GM19328 (cell line): ENCODE results near the gene GOLGB1.
"Not testable (repeated sequence)": the region's sequence is repeated elsewhere in the genome, so short reads cannot be mapped to it uniquely, and the experiment has no call there.

ENCODE experiments used
- ATAC-seq: cut with Tn5 transposase; IDR thresholded peaks from one replicate; pipeline ENCODE4 v1.9.1; 2021; ENCODE audit warnings: mild to moderate bottlenecking, moderate library complexity; ENCODE audit not compliant: unreplicated experiment

GOLGB1 gene, protein sequence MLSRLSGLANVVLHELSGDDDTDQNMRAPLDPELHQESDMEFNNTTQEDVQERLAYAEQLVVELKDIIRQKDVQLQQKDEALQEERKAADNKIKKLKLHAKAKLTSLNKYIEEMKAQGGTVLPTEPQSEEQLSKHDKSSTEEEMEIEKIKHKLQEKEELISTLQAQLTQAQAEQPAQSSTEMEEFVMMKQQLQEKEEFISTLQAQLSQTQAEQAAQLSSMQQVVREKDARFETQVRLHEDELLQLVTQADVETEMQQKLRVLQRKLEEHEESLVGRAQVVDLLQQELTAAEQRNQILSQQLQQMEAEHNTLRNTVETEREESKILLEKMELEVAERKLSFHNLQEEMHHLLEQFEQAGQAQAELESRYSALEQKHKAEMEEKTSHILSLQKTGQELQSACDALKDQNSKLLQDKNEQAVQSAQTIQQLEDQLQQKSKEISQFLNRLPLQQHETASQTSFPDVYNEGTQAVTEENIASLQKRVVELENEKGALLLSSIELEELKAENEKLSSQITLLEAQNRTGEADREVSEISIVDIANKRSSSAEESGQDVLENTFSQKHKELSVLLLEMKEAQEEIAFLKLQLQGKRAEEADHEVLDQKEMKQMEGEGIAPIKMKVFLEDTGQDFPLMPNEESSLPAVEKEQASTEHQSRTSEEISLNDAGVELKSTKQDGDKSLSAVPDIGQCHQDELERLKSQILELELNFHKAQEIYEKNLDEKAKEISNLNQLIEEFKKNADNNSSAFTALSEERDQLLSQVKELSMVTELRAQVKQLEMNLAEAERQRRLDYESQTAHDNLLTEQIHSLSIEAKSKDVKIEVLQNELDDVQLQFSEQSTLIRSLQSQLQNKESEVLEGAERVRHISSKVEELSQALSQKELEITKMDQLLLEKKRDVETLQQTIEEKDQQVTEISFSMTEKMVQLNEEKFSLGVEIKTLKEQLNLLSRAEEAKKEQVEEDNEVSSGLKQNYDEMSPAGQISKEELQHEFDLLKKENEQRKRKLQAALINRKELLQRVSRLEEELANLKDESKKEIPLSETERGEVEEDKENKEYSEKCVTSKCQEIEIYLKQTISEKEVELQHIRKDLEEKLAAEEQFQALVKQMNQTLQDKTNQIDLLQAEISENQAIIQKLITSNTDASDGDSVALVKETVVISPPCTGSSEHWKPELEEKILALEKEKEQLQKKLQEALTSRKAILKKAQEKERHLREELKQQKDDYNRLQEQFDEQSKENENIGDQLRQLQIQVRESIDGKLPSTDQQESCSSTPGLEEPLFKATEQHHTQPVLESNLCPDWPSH (N-terminal part only)

DNA sequence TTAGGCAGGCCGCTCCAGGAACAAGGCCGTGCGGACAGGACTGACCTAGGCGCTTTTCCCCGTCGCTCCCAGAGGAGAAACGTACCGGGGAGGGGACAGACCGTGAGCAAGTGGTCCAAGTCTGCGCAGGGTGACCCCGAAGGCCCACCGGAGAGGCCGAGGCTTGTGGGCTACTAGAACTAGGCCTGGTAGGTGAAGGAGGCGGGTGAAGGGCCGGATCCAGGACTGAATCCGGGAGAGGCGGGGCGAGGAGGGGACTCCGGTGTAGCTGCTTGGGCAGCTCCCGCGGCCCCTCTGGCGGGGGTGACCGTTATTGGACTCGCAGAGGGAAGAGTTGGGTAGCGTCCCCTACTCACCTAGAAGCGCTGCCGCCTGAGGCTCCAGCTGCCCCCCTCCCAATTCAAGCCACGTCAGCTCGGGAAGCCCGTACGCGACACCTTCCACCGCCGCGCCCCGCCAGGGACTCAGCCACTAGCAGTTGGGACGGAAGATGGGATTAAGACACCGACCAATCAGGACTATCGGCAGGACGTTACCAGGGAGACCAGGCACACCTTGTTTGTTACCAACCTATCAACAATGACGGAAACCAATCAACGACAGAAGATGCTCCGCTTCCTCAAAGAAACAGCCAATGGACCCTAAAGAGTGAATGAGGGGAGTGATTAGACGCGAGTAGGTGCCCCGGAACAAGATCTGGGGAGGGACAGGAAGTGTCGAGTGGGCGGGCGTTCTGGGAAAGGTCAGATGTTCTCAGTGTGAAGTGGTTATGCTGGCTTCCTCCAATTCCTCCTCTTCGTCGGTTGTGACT is at the start of gene GOLGB1:
GOLGB1 (minus strand) TSS at position 466 of the 811 bp plus-strand sequence. CDS start 18,770 bp downstream, outside the sequence.
- peak; percentile 99 for ATAC-seq

DNA sequence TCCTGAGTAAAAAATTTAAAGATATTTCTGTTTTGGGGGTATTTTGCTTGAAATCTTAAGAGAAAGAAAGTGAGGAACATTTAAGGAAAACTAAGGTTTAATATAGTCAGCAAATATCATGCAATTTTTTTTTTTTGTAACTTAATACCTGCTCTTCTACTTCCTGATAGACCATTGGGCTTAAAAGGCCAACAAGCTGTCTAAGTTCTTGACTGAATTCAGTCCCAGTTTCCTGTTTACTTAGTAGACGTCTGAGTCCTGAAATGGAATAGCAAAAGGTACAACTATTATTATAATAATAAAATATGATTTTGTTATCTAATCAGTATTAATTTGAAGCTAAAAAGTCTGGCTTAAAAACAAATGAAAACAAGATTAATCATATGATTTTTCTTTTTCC is 47.4 kb upstream of the GOLGB1 start:
- no peak for ATAC-seq

DNA sequence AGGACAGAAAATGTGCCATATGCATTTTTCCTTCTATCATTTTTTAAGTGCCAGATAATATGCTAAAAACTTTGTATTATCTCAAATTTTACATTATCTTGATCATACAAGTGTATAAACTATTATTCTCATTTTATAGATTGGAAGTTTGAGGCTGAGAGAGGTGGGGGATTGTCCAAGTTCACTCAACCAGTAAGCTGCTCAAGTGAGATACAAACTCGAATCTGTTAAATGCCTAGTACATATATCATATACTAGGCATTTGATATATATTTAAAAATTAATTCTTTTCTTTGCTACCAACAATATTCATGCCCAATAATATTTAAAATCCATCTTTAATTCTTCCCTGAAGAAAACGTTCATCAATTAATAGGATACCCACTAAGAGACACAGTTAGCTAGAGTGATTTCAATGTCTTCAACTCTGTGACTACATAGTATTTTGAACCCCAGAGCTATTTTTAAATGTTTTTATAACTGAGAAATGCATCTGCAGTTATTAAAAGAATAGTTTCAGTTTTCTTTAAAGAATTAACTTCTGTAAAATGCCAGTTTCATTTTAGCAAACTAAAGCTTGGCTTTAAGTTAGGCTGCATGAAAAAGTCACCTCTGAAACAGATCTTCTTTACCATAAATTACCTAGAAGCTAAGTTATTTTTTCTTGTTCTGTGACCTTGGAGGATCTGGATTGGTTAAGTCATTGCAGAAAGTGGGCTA is 44.9 kb upstream of the GOLGB1 start:
- ATAC-seq, result peak; percentile 47

DNA sequence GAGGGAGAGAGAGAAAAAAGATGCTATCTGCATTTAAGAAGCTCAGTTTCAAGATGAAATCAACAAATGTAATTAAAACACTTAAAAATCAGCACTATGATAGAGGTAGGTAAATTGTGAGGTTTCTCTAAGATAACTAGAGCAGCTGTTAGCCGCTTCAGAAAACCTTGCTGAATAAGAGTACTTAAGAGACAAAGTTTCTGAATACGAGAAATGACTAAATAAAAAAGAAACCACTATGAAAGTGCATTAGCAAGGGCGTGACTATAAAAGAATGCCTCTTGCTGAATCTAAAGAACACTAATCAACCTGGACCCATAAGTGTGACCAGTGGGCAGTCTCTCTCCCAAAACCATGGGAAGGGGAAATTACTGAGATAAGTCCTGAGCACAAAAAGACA is 43.5 kb upstream of the GOLGB1 start:
- peak; percentile 55 for ATAC-seq

DNA sequence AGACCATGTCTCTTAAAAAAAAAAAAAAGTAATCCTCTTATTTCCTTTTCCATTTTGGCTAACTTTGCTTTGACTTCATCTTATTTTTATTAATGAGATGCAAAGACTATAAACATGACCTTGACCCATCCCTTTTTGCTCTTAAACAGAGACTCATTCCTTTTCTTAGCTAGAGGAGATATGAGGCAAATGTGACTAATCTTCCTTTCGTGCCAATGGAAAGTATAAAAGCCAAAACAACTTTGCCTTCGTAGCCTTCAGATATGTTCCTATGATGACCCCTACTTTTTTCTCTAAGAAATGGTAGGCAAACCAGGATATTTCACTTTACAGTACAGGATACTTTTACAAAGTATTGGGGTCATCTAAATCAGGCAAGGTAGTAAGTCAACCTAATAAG is 36.9 kb upstream of the GOLGB1 start:
- no peak for ATAC-seq

DNA sequence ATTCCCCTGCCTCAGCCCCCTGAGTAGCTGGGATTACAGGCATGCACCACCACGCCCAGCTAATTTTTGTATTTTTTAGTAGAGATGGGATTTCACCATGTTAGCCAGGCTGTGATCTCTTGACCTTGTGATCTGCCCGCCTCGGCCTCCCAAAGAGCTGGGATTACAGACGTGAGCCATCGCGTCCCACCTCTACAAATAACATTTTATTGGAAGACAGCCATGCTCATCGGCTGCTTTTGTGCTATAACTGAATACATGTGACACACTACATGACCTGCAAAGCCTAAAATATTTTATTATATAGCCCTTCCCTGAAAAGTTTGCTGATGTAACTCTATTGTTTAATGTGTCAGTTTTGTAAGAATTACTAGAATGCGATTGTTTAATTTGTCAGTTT is 33.2 kb upstream of the GOLGB1 start:
- ATAC-seq, result not testable (repeated sequence)

DNA sequence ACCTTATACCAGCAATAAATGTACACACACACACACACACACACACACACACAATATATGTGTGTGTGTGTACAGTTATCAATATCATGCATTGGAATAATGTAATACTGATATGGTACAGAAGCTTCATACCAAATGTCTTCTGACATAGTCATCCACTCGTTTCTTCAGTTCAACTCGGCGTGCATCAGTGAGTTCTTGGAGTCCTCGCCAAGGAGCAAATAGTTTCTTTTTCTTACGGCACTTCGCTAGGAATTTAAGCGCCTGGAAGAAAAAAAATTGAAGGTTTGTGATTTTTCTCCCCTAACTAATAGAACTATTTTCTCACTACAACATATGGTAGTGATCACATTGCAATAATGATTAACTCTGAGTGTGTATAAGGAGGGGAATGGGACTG is 32.1 kb upstream of the GOLGB1 start:
- no peak for ATAC-seq

DNA sequence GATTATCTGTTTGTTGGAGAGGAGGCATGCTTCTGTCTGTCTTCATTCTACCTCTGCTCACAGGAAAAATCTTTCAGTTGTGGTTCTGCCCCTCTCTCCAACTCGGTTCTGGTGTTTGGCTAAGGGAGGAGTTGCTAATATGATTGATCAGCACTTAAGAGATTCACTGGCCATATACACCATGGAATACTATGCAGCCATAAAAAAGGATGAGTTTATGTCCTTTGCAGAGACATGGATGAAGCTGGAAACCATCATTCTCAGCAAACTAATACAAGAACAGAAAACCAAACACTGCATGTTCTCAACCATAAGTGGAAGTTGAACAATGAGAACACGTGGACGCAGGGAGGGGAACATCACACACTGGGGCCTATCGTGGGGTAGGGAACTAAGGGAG is 25.6 kb upstream of the GOLGB1 start:
- ATAC-seq, result not testable (repeated sequence)

DNA sequence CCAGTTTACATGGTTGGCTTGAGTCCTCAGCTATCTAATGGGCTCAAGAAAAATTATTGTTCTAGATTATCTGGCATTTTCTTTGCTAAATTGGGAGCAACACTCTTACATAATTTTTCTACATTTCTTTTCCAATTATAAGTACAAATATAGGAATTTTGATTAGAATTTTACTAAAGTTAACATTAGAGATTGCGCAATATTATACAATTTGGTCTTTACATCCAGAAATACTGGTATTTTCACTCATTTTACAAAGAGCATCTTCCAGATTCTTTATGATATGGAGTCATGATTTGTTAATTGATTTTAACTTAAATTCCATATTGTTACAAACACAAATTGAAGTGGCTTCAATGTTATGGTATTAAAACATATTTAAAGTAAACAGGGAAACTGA is 19.7 kb upstream of the GOLGB1 start:
- no peak for ATAC-seq

DNA sequence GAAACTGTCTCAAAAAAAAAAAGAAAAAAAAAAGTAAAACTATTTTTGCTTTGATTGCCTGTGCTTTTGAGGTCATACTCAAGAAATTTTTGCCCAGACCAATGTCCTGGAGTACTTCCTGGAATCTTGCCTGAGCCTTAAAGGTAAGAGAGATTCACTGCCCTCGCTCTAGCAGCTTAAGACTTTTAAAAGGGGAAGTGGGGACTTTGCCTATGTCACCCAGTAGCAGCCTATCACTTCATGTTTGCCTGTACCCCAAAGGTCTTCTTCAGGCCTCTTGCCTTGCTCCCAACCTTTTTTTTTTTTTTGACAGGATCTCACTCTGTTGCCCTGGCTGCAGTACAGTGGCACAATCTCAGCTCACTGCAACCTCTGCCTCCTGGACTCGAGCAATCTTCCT is 18.9 kb upstream of the GOLGB1 start:
- ATAC-seq, result no peak

DNA sequence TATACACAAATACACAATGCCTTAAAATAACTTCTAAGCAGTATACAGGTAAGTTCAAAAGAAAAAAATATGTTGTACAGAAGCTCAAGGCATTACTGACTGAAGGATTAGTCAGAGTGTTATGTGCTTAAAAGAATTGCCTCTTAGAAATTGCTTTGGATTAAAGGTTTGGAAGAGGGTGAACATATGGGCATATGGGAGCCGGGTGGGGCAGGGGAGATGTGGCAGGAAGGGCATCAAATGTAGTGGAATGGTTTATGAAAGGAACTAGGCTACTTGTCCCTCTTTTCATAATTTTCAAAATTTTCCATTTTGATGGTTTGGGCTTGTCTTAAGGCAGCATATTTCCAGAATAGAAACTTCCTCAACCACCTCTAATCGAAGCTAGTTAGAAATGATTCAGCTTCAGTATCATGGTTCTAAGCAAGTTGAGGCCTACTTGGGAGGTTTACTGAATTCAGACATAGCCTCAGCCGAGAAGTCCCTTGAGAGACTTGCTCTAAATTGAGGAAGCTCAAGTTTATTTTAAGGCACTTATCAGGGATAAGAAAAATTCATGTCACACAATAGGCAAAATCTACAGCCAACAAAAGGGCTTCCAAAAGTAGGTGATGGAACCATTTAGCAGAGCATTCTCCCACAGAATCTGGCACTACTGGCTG is 10.1 kb upstream of the GOLGB1 start:
- ATAC-seq, result no peak

DNA sequence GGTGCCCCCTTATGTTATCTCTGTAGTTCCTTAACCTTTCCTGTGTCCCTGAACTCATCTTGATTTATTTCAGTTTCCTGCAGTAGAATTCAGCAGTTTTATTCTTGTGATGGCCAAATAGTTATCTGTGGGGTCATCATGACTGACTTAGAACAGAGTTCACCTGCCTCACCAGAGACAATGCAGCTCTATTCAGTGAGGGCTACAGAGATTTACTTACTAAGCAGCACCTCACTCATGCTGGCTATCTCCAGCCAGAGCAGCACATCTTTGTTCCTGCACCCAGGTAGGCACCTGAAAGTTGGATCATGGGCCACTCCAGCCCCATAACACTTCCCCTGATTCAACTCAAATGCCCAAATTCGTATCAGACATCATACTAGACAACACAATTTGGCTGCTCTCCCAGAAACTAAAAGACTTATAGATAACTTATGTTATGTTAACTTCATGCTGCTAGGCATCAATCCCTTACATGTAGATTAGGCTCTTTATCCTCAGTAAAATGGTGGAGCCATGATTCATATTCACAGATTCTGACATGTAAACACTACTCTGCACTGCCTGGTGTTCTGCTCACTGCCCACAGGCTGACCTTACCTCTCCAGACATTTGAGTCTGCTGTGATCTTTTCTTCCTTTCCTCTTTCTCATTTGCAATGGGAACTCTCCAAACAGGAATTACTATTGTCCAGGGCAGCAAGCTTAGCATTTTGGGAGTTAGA is 9.3 kb upstream of the GOLGB1 start:
- ATAC-seq, result no peak

DNA sequence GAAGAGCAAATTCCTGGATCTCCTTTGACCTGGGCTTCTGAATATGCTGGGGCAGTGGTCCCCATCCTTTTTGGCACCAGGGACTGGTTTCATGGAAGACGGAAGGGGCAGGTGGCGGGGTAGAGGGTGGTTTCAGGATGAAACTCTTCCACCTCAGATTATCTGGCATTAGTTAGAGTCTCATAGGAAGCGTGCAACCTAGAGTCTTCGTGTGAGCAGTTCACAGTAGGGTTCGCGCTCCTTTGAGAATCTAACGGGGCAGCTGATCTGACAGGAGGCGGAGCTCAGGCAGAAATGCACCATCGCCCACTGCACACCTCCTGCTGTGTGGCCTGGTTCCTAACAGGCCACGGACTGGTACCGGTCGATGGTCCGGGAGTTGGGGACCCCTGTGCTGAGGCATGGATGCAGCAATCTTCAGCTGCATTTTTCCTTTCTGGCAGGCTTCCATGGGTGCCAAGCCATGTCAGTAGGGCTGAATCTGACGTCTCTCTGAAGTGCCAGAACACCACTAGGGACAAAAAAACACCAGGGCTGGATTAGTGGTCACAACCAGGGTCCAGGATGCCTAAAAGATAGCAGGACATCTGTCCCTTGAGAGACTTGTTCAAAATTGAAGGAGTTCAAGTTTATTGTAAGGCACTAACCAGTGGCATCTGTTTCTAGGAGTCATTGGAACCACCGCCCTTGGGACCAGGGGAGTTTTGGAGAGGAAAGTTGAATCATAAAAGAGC is 8.4 kb upstream of the GOLGB1 start:
- no peak for ATAC-seq

DNA sequence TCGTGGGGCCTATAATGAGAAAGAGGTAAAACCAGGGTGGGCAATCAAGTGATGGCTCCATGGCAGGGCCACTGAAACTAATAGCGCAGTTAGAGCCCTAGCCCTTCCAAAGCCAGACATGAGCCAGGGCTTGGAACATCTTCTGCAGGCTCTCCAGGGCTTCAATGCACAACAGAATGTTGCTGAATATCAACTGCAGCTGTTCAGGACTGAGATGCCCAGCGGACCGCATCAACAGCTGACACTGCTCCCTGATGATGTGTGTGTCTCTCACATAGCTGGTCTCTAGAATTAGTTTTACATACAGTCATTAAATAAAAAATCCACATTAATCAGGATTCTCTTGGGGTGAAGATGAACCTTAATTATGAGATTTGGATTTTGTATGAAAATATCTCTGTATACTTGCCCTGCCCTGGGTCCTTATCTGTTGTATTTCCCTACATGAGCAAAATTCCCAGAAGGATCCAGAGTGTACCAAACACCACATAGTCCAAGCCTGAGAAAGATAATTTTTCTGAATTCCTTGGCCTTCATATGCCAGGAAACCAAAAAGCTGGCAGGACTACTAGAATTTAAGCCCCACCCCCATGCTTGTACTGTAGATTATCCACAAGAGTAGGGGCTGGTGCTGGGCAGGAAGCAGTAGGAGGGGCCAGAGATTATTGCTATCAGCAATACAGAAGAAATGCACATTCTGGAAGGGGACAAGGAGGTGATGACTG is 7.7 kb upstream of the GOLGB1 start:
- no peak for ATAC-seq

DNA sequence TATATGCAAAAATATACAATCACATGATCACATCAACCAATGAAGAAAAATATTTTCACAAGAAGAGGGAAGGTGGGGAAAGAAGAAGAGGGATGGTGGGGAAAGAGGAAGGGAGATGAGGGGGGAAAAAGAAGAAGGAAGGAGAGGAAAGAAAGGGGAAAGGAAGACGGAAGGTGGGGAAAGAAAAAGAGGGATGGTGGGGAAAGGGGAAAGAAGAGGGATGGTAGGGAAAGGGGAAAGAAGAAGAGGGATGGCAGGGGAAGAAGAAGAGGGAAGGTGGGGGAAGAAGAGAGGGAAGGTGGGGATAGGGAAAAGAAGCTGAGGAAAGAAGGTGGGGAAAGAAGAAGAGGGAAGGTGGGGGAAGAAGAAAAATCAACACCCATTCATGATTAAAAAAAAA is 3.2 kb upstream of the GOLGB1 start:
- no peak for ATAC-seq

DNA sequence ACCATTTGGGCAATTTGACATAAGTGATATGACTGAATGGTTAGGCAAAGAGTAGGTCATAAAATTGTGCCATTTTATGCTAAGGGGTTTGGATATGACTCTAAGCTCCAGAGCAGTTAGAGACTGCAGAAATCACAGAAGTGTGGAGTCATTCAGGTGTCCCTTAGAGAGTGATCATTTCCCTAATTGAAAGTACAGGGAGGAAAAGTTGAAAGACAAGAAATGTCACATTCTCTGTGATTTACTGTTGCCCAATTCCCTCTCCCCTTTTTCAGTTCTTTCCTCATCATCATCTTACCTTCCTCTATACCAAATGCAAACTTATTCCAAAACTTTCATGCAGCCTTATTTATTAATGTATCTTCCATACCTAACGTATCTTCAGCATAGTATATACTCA is 2.7 kb upstream of the GOLGB1 start:
- no peak for ATAC-seq

DNA sequence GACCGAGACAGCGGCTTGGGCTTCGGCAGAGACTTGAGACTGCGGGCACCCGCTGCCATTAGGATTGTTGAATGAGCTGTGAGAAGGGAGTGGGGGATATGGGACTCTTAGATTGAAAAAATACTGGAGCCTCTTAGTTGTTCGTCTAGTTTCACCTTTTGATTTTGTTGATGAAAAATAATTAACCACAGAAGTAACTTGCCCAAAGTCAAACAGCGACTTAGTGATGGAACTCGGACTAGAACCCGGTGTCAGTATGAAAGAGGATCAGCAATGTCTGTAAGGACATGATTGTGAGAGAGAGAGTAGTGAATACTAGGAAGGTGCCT is 510 bp upstream of the GOLGB1 start:
- ATAC-seq, result no peak
